ENCODE data around the gene GRK3.

Gene GRK3

DNA sequence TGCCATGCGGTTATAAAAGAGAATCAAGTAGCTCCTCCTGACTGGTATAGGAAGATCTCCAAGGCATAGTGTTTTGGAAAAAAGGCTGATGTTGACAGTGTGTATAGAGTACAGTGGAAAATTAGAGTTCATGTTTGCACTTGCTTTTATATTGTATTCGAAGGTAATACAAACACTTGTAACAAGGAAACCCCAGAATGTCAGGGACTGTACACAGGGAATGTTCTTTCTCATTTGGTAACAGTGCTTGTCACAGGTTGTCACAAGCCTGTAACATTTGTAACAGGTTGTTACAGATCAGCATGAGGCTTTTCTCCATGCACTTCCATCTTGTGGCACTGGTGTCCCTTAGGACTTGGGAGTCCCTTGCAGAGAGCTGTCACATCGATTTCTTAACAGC, 64.0 kb downstream of the GRK3 start:
- DNase-seq: no peak

GRCh38 chr22:25629613-25630012, 65.1 kb downstream of the GRK3 start:
- no peak for DNase-seq

DNA sequence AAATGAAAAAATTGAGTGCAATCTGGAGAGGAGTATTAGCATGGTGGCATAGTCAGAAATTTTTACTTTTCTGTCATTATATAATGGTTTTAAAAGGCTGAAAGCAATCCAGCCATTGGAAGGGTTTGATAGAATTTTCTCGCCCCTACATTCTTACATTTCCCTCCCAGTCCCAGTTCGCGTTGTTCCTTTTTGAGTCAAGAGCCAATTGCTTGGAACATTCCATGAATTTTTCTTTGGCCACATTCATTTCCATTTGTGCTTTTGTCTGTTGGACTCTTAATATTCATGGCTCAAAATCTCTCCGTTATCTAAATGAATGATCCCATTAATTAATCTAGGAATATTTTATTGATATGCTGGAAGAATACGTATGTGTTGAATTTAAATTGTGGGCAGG, 66.0 kb downstream of the GRK3 start:
- no peak for DNase-seq

GRCh38 chr22:25636323-25636722, 71.8 kb downstream of the GRK3 start:
- DNase-seq: no peak

- DNase-seq: no peak
Observed at GRCh38 chr22:25637032-25637431, 72.6 kb downstream of the GRK3 start.

- DNase-seq: no peak
Observed at GRCh38 chr22:25637672-25638071, 73.2 kb downstream of the GRK3 start.

- no peak for DNase-seq
Observed at GRCh38 chr22:25638638-25639037, 74.2 kb downstream of the GRK3 start.

GRCh38 chr22:25641650-25642049, 77.2 kb downstream of the GRK3 start:
- no peak for DNase-seq

GRCh38 chr22:25643232-25644000, 78.9 kb downstream of the GRK3 start:
- DNase-seq: no peak

GRCh38 chr22:25644122-25644521, 79.6 kb downstream of the GRK3 start:
- DNase-seq: no peak

DNA sequence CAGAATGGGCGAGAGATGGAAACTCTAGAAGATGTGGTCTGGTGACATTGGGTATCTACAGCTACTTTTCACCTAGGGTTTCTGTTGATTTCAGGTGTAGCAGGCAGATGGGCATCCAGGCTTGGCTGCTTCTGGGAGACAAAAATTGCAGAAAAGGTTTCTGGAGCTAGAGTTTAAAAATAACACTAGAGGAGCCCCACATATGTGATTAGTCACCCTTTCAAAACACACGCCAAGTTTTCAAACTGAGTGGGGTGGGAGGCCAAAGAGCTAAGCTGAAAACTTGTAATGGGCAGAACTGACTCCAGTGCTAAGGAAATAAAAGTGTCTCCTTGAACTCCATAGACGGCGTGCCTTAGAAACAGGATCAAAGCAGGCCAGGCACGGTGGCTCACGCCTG, 80.8 kb downstream of the GRK3 start:
- DNase-seq: no peak

- no peak for DNase-seq
Observed at GRCh38 chr22:25645964-25646363, 81.5 kb downstream of the GRK3 start.

DNA sequence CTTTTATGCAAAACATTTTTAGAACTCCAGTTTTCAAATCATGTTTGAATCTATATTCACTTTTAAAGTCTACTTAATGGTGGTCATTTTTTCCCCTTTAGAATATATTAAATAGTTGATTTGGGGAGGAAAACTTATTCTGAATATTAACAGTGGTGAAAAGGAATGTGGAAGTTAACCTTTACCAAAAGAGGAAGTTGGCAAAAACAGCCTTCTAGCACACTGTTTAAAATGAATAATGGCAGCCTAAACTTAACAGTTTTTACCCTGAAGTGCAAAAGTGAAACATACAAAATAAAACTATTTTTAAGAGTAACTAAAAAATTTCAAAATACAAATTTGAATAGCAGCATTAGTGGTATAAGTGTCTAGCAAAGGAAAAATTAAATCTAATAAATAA, 86.4 kb downstream of the GRK3 start:
- DNase-seq: no peak

- no peak for DNase-seq
Observed at GRCh38 chr22:25651332-25652085, 87.0 kb downstream of the GRK3 start.

DNA sequence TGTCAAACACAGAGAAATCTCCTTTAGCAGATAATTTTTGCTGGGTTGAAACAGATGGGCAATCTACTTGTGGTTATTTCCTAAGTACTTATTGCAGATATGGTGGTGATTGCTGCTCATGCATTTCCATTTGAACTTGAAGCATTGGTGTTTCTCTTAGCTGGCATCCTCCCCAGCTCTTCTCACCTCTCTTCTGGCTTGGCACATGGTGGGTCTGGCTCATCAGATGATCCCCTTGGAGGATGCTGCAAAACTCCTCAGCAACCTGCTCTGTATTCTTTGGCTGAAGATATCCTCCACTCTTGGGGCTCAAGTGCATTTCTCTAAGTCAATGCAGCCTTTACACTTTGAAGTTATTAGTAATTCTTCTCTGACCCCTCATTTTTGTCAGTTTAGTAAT, 90.2 kb downstream of the GRK3 start:
- no peak for DNase-seq

DNA sequence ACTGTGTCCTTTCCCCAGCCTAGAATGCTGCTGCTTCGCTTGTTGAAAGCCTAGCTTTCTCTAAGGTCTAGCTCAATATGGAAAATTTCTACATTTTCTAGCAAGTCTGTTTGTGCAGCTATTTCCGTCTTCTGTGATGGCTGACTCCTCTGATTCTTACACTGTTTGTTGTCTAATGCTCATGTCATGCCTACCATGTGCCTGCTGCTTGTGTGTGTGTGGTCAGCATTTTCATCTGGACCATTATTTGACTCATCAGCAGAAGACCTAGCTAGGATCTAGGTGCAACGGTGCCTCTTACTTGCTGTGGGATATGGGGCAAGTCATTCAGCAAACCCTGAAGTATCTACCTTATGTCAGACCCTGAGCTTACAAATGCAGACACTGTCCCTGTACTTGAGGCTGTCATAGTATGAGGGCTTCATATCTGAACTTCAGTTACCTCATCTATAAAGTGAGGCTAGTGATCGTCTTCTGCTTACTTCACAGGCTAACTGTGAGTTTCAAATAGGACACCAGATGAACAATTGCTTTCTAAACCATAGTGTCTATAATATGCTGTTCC, 91.0 kb downstream of the GRK3 start:
- no peak for DNase-seq

DNA sequence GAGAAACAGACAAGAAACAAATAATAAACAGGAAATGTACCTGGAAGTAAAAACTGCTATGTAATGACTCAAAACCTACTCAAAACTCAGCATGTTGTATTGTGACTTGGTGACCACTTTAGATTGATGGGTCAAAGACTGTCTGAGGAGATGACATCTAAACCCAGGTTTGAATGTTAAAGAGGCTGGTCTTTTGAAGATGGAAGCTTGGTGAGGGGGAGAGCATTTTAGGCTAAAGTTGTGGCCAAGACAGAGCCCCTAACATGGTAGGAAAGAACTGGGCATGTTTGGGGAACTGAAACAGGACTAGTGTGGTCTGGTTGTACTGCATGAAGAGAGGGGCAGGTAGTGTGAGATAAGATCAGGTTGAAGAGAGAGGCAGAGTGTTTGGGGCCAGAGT, 92.2 kb downstream of the GRK3 start:
- no peak for DNase-seq

DNA sequence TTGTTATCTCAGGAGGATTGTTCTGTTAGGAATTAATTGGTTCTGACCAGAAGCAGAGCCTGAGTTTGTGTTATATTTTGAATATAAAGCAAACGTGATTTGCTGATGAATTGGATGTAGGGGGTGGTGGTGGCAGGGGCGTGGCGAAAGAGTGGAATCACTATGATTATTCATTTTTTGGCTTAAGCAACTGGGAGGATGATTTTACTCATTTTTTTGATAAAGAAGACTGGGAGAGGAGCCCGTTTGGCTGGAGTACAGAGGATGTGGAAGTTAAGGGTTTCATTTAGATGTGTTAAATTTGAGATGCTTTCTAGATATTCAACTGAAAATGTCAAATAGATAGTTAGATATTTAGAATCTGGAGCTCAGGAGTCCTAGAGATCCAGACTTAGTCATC, 94.2 kb downstream of the GRK3 start:
- no peak for DNase-seq

DNA sequence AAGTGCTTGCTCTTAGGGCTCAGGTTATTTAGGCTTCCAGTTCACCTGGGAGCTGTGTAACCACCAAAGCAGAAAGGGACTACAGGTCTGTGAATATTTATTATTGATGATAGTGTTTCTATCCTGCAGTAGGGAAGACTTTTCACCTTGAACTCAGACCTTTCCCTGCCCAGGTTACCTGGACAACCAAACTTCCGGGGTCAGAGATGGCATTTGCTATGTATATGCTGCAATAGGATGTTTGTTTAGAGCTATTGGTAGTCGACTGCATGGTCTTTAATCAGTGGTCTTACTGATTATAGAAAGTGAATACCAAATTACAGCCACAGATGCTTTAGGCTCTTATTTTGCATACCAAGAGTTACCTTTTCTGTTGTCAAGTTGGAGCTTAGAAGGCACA, 94.9 kb downstream of the GRK3 start:
- no peak for DNase-seq

GRCh38 chr22:25660336-25660735, 95.9 kb downstream of the GRK3 start:
- DNase-seq: no peak

- no peak for DNase-seq
Observed at GRCh38 chr22:25661073-25661472, 96.6 kb downstream of the GRK3 start.

DNA sequence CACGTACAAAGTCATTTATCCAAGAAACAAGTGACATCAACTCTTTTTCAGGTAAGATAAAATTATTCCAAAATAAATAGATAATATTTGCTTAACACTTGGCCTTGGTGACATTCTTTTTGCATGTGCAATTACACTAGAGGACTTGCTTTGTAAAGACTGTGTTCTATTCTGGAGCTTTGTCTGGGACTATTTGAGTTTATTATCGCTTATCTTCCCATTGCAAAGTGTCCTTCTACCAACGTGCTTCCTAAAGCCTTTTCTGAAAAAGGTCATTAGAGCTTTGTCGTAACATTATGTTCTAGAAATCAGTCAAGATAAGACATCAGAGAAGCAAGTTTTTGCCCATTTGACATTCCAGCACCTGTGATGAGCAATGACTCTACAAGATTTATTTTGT, 99.2 kb downstream of the GRK3 start:
- no peak for DNase-seq

DNA sequence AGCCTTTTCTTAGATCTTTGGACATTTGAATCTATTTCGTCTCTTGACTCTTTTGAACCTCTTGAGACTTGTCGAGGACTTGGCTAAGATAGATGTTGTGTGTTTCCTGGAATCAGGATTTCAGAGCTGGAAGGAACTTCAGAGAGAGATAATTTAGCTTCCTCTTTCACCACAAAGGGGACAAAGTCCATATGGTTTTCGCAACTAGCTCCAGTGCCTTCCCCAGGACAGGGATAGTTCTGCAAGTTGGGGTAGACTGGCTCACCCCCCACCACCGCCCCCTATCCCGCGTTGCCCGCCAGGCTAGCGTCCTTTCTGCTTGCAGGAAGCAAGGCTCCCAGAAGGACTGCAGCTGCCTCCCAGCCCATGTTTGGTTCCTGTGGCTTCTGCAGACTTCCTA, 101.8 kb downstream of the GRK3 start:
- DNase-seq: no peak

- DNase-seq: no peak
Observed at GRCh38 chr22:25668437-25668836, 104.0 kb downstream of the GRK3 start.
